B cell (primary cell): Measurements from ENCODE around the gene JMJD6. TPM values are rescaled to one million over a fixed set of nuclear protein-coding genes. Genes with fewer than 3 reads are reported as not detected.

Source experiments
- ATAC-seq: fragments of 200-7000 bp; cut with Tn5 transposase; one replicate; pipeline ENCODE4 v1.10.0; 2021; ENCODE audit warnings: low read depth, mild to moderate bottlenecking, moderate number of reproducible peaks, moderate library complexity
- CTCF ChIA-PET: fragments of 350-600 bp; sonication (Branson Sonifier 250); formaldehyde crosslinking; loops from one replicate; lab custom pipeline; 2021; ENCODE audit warnings: antibody characterized with exemption, inconsistent platforms; lab: Charles Lee
- POLR2A ChIA-PET: fragments of 350-600 bp; sonication (Branson Sonifier 250); formaldehyde crosslinking; loops from one replicate; lab custom pipeline; 2021; ENCODE audit warnings: antibody characterized with exemption; lab: Charles Lee
- DNase-seq: peaks from one replicate; pipeline ENCODE4 v3.0.0; 2013
- H2AFZ ChIP-seq: 2 replicates; pipeline ENCODE4 v1.6.1; 2012; ENCODE audit warnings: mild to moderate bottlenecking, low read depth, low read length; ENCODE audit not compliant: insufficient read depth, poor library complexity, severe bottlenecking
- H3K27ac ChIP-seq, 2 donors: 1 replicate in 1 of 2; 2 replicates in 1 of 2; pipeline ENCODE4 v1.5.1; 2012 to 2013; ENCODE audit warnings: low read length in 2 of 2, mild to moderate bottlenecking in 2 of 2, moderate library complexity in 1 of 2
- H3K27me3 ChIP-seq, 4 experiments: fragments of 200-600 bp in 1 of 4; sonication (generic) in 1 of 4; replicated peaks in 1 of 4; 1 replicate in 2 of 4; 2 replicates in 2 of 4; pipeline versions ENCODE4 v1.6.1 to v1.7.0; 2013 to 2016; ENCODE audit warnings: low read length in 3 of 4, mild to moderate bottlenecking in 2 of 4, mixed read lengths in 1 of 4, moderate library complexity in 1 of 4; ENCODE audit not compliant: insufficient read depth in 4 of 4, control insufficient read depth in 3 of 4; ENCODE audit errors: control extremely low read depth in 1 of 4
- H3K36me3 ChIP-seq, 2 experiments: replicated peaks in 1 of 2; 1 replicate in 1 of 2; 2 replicates in 1 of 2; pipeline versions ENCODE4 v1.6.1 to v1.7.1; 2013; ENCODE audit warnings: low read length in 1 of 2; ENCODE audit not compliant: insufficient read depth in 2 of 2, control insufficient read depth in 1 of 2; ENCODE audit errors: control extremely low read depth in 1 of 2, extremely low read depth in 1 of 2
- H3K4me1 ChIP-seq, 2 donors: fragments of 200-600 bp in 1 of 2; sonication (generic) in 1 of 2; 1 replicate in 1 of 2; 2 replicates in 1 of 2; pipeline versions ENCODE4 v1.5.1 to v1.6.1; 2013 to 2017; ENCODE audit warnings: low read length in 2 of 2; ENCODE audit not compliant: control insufficient read depth in 2 of 2, insufficient read depth in 2 of 2
- H3K4me2 ChIP-seq: replicated peaks from 2 replicates; pipeline ENCODE3; 2012; ENCODE audit warnings: mild to moderate bottlenecking, low read depth, low read length; ENCODE audit not compliant: poor library complexity, severe bottlenecking
- H3K4me3 ChIP-seq, 5 experiments: fragments of 200-600 bp in 1 of 5; sonication (generic) in 1 of 5; 1 replicate in 3 of 5; 2 replicates in 2 of 5; pipeline versions ENCODE4 v1.5.1 to v1.7.0; 2011 to 2016; ENCODE audit warnings: low read length in 4 of 5, mild to moderate bottlenecking in 4 of 5, low read depth in 2 of 5, control low read depth in 1 of 5, moderate library complexity in 1 of 5; ENCODE audit not compliant: insufficient read depth in 1 of 5; ENCODE audit errors: control extremely low read depth in 1 of 5, extremely low read depth in 1 of 5
- H3K79me2 ChIP-seq: fragments of 200-600 bp; sonication (generic); one replicate; pipeline ENCODE4 v1.6.0; 2016; ENCODE audit warnings: low read length; ENCODE audit not compliant: control insufficient read depth, insufficient read depth
- H3K9ac ChIP-seq: fragments of 200-600 bp; sonication (generic); 2 replicates; pipeline ENCODE4 v1.6.1; 2017; ENCODE audit warnings: mild to moderate bottlenecking, low read length, moderate library complexity
- H3K9me3 ChIP-seq, 3 donors: one replicate each; pipeline versions ENCODE4 v1.6.1 to v1.7.1; 2013; ENCODE audit warnings: low read length in 2 of 3; ENCODE audit not compliant: control insufficient read depth in 2 of 3, insufficient read depth in 1 of 3; ENCODE audit errors: control extremely low read depth in 1 of 3
- H4K20me1 ChIP-seq: 2 replicates; pipeline ENCODE4 v1.6.0; 2012; ENCODE audit warnings: mild to moderate bottlenecking, low read length; ENCODE audit not compliant: insufficient read depth, control insufficient read depth, poor library complexity, severe bottlenecking
- H3K27ac Mint-ChIP-seq: one replicate; pipeline ENCODE4 v1.8.0; 2021; ENCODE audit warnings: mixed read lengths
- H3K27me3 Mint-ChIP-seq: one replicate; pipeline ENCODE4 v1.8.0; 2021; ENCODE audit warnings: mixed read lengths
- H3K4me1 Mint-ChIP-seq: one replicate; pipeline ENCODE4 v1.8.0; 2021; ENCODE audit warnings: mixed read lengths
- H3K4me3 Mint-ChIP-seq: one replicate; pipeline ENCODE4 v1.8.0; 2021; ENCODE audit warnings: mixed read lengths
- H3K9me3 Mint-ChIP-seq: one replicate; pipeline ENCODE4 v1.8.0; 2022; ENCODE audit warnings: mixed read lengths; ENCODE audit not compliant: insufficient read depth
- EZH2 ChIP-seq: IDR thresholded peaks from 2 replicates; pipeline ENCODE4 v1.6.1; 2012; ENCODE audit warnings: borderline replicate concordance, low read depth, mild to moderate bottlenecking, moderate library complexity, low read length; ENCODE audit not compliant: insufficient read depth, poor library complexity, severe bottlenecking
- WGBS: methylation state at CpG from one replicate; pipeline ENCODE4 v1.1.5; 2013; ENCODE audit warnings: missing lambda C conversion rate; ENCODE audit not compliant: insufficient coverage; 5-methylcytosine and 5-hydroxymethylcytosine counted together
- intact Hi-C: fragments of 100-400 bp; cut with micrococcal nuclease; formaldehyde crosslinking; loops from one replicate; pipeline ENCODE4 v1.10.0; 2022
- polyA plus RNA-seq: library from polyadenylated mRNA; depleted of rRNA; stranded (reverse); fragments of >200 nt; gene quantifications from 2 replicates; pipeline ENCODE4 v1.2.3, GENCODE V29; 2012
- total RNA-seq, 2 donors: library from RNA; stranded (reverse); fragments of 120-200 nt in 1 of 2; gene quantifications; 1 replicate in 1 of 2; 2 replicates in 1 of 2; pipeline versions ENCODE4 v1.2.3 to v1.2.4, GENCODE V29; 2013 to 2022
- TF ChIP-seq, protein P1 (sequence below): fragments of 200-600 bp; IDR thresholded peaks from one replicate; pipeline ENCODE4 v1.8.0; 2022; ENCODE audit warnings: antibody characterized with exemption, mild to moderate bottlenecking

JMJD6 gene
- total and polyA plus RNA-seq, 2 donors (not counting 1 experiment from before 2014, with no cell fraction given) = 38.2 to 45.0 TPM

DNA sequence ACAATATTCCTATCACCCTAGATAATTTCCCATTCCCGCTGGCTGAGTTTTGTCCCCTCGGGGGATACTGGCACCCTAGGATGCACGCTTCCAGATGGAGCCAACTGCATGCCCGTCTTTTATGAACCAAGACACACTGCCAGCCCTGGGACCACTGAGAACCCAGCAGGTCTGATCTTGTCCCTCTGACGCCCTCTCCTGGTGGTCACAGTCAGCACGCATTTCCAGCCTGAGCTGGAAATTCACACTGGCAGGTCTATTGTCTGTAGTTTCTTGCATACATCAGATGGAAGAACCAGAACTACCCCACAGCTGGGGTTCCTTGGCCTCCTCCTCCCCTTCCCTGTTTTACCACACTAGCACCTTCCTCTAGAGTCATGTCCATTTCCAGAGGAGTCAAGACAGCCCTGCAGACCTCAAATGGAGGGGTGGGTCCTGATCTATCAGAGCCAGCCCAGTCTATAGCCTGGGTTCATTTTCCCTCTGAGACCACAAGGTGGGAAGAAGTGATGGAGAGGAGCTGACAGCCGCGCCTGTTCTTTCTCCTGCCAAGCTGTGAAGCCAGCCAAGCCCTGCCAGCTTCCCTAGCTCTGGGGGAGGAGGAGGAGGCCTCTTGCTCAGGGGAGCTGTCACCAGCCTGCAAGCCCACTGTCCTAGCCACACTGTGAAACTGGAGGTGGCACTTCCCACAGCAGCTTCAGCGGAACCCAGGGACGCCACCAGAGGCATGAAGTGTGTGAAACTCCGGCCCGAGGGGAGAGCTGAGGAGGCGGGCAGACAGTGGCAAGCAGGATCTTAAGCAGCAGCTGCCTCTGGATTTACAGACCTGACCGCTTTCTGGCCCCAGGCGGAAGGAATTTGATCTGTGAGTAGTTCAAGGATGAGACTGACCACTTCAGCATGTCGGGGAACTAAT lies 44.9 kb downstream of the JMJD6 start:
- ChIA-PET POLR2A (no interaction called here), CTCF (interaction anchor here (0.6 to 1.6 kb wide), 15 partner anchors 9 to 382 kb away, joined by 3 to 7 read pairs (median 4); no protein-coding TSS in a partner anchor)
- no peaks in the 10 kb centered on the region for H3K4me1 Mint-ChIP-seq
- Histone ChIP-seq H3K9ac (no peak overlapping the region), H3K4me3 (no peak overlapping the region), H3K9me3 (no peaks in the 10 kb centered on the region), H3K4me1 (no peaks in the 10 kb centered on the region), H3K4me2 (no peak overlapping the region), H3K79me2 (no peaks in the 10 kb centered on the region), H3K27me3 (peaks cover 0 to 8% (median 0%) of the 10 kb centered on the region in 4 experiments), H2AFZ (no peak overlapping the region), H4K20me1 (no peaks in the 10 kb centered on the region), H3K36me3 (no peaks in the 10 kb centered on the region), H3K27ac (no peak overlapping the region)
- 71% methylated on average over 16 of the region's 16 CpGs for WGBS
- DNase-seq = peak; percentile 57
- intact Hi-C loops = no loop called here
- no peaks in the 10 kb centered on the region for H3K27me3 Mint-ChIP-seq
- ATAC-seq = peak; percentile 53
- TF ChIP-seq, protein P1, sequence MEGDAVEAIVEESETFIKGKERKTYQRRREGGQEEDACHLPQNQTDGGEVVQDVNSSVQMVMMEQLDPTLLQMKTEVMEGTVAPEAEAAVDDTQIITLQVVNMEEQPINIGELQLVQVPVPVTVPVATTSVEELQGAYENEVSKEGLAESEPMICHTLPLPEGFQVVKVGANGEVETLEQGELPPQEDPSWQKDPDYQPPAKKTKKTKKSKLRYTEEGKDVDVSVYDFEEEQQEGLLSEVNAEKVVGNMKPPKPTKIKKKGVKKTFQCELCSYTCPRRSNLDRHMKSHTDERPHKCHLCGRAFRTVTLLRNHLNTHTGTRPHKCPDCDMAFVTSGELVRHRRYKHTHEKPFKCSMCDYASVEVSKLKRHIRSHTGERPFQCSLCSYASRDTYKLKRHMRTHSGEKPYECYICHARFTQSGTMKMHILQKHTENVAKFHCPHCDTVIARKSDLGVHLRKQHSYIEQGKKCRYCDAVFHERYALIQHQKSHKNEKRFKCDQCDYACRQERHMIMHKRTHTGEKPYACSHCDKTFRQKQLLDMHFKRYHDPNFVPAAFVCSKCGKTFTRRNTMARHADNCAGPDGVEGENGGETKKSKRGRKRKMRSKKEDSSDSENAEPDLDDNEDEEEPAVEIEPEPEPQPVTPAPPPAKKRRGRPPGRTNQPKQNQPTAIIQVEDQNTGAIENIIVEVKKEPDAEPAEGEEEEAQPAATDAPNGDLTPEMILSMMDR = peak; percentile 65
- TF ChIP-seq EZH2 = no peak
- no peaks in the 10 kb centered on the region for H3K9me3 Mint-ChIP-seq
- H3K4me3 Mint-ChIP-seq = no peak overlapping the region
- no peak overlapping the region for H3K27ac Mint-ChIP-seq

DNA sequence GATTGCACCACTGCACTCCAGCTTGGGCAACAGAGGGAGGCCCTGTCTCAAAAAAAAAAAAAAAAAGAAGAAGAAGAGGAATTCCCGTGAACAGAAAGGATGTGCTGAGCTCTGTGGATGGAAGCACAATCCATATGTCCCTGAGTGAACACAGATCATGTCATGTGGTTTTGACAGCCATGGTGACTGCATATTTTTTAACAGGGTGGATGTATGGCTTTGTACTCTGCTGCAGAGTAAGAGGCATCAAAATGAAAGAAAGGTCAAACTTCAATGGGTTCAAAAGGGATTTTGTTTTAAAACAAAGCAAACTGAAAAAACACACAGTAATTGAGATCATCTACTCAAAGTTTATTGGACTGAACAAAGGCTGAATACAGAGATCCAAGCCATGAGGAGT lies 47.2 kb downstream of the JMJD6 start:
- H3K36me3 ChIP-seq = no peaks in the 10 kb centered on the region
- no peak for TF ChIP-seq EZH2
- TF ChIP-seq, protein P1 = no peak
- H3K9ac ChIP-seq = no peak overlapping the region
- 83% methylated on average over 1 of the region's 1 CpG for WGBS
- H3K9me3 Mint-ChIP-seq = no peaks in the 10 kb centered on the region
- intact Hi-C loops = no loop called here
- no peak overlapping the region for H3K27ac ChIP-seq
- no peak overlapping the region for H2AFZ ChIP-seq
- H3K4me1 ChIP-seq = no peaks in the 10 kb centered on the region
- no peaks in the 10 kb centered on the region for H3K4me1 Mint-ChIP-seq
- H3K27me3 Mint-ChIP-seq = no peaks in the 10 kb centered on the region
- no peak overlapping the region for H3K4me3 Mint-ChIP-seq
- H3K4me2 ChIP-seq = no peak overlapping the region
- no peak overlapping the region for H3K27ac Mint-ChIP-seq
- peaks cover 0 to 4% (median 0%) of the 10 kb centered on the region in 3 donors for H3K9me3 ChIP-seq
- no peaks in the 10 kb centered on the region for H4K20me1 ChIP-seq
- H3K27me3 ChIP-seq = peaks cover 0 to 3% (median 0%) of the 10 kb centered on the region in 4 experiments
- H3K79me2 ChIP-seq = no peaks in the 10 kb centered on the region
- H3K4me3 ChIP-seq = no peak overlapping the region
- DNase-seq (no peak), ATAC-seq (no peak)
- POLR2A ChIA-PET = interaction anchor here (0.6 to 0.7 kb wide), 2 partner anchors 67 to 1672 kb away, joined by 4 to 5 read pairs; no protein-coding TSS in a partner anchor
- CTCF ChIA-PET = interaction anchor here (0.7 kb wide), 1 partner anchor 274 kb away, joined by 3 read pairs; no protein-coding TSS in a partner anchor
